ENCODE data around the gene PA2G4.
A peak's percentile ranks its signal among the peaks of the same experiment; 100 is the strongest.

The PA2G4 gene

GRCh38 chr12:56127485-56127887 lies 23.1 kb downstream of the PA2G4 start:
- DNase-seq (ENCODE audit: low spot score) = no peak

DNA sequence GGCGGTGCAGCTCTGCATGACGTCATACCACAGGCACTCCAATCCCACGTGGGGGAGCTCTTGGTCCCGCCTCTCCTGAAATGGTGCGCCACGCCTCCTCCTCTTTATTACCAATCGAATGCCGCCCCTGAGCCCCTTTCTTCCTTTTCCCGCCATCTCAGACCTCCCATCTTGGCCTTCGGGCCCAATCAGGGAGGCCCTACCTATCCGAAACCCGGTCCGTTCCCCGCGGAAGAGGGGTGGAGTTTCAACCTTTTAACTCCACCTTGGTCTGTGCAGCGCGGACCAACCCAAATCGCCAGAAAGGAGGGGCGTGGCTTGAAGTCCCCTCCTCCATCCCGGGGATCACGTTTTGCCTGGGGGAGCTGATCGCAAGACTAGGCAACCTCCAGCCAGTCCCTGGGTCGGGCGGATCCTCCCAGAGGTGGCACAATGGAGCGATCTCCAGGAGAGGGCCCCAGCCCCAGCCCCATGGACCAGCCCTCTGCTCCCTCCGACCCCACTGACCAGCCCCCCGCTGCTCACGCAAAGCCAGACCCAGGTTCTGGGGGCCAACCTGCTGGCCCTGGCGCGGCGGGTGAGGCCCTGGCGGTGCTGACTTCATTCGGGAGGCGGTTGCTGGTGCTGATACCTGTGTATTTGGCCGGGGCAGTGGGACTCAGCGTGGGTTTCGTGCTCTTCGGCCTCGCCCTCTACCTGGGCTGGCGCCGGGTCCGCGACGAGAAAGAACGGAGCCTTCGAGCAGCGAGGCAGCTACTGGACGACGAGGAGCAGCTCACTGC lies 23.7 kb downstream of the PA2G4 start, which contains the start of gene ESYT1:
Gene ESYT1, plus strand, starts transcription at position 380 of the 782 bp plus-strand sequence. Its CDS starts 53 bp downstream, at position 433.
- DNase-seq (ENCODE audit: low spot score) = peak; percentile 100

DNA sequence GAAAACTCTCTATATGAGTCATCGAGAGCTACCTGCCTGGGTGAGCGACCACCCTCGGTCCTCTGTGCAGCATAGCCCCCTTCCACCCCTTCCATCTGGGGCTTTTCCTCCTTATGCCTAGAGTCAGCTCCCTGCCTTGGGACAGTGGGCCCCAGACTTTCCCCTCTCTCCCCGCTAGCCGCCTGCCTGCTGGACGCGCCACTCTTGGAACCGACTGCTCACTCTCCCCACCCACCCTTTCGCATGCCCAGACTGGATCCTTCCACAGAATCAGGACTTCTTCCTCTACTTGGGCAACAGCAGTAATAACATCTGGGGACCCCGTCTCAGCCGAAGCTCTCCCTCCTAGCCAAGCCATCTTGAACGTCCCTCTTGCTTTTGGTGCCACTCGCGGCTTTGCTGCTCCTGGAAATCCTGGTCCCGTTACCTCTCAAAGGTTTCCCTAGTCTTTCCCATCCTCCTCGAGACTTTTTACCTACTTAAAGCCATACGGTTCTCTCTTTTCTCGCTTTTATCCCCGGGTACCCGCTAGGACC lies 24.4 kb downstream of the PA2G4 start:
- DNase-seq (ENCODE audit: low spot score) = peak; percentile 46

- DNase-seq (ENCODE audit: low spot score) = peak; percentile 81
Observed at GRCh38 chr12:56129206-56129941, 25.0 kb downstream of the PA2G4 start.

DNA sequence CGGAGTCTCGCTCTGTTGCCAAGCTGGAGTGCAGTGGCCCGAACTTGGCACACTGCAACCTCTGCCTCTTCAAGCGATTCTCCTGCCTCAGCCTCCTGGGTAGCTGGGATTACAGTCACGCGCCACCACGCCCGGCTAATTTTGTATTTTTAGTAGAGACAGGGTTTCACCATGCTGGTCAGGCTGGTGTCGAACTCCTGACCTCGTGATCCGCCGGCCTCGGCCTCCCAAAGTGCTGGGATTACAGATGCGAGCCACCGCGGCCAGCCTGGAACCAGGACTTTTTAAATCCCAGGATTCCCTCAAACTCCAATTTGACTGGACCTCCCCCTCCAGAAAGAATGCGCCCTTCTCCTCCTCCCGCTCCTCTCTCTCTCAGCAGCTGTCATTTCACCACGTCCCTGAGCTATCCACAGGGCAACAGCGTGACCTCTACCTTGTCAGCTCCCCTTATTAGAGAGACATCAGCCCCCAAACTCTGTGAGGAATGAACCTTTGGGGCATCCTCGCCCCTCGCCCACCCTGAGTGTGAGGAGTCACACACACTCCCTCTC lies 25.7 kb downstream of the PA2G4 start:
- DNase-seq (ENCODE audit: low spot score) = no peak

GRCh38 chr12:56130876-56131275 lies 26.5 kb downstream of the PA2G4 start:
- DNase-seq (ENCODE audit: low spot score) = no peak

GRCh38 chr12:56134897-56135296 lies 30.5 kb downstream of the PA2G4 start:
- no peak for DNase-seq (ENCODE audit: low spot score)

GRCh38 chr12:56137853-56138571 lies 33.7 kb downstream of the PA2G4 start:
- no peak for DNase-seq (ENCODE audit: low spot score)

DNA sequence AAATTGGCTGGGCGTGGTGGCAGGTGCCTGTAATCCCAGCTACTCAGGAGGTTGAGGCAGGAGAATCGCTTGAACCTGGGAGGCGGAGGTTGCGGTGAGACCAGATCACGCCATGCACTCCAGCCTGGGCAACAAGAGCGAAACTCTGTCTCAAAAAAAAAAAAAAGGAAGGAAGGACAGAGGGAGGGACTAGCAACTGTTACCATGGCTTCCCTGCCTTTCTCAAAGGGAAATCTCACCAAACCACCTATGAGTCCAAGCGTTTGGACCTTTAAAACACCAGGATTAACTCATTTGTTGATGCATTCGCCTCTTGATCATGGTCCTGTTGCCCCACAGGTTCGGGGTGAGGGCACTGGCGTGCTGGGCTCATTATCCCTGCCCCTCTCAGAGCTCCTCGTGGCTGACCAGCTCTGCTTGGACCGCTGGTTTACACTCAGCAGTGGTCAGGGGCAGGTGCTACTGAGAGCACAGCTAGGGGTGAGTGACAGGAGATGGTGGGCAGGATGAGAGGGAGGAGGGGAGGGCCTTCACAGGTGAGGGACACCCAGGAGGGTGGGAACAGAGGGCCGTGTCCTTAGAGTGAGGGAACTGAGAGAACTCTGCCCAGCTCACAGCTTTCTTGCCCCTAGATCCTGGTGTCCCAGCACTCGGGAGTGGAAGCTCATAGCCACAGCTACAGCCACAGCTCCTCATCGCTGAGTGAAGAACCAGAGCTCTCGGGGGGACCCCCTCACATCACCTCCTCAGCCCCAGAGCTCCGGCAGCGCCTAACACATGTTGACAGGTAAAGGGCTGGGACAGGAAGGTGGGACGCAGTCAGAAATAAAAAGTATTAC lies 37.8 kb downstream of the PA2G4 start:
- DNase-seq (ENCODE audit: low spot score) = no peak

- DNase-seq (ENCODE audit: low spot score) = no peak
Observed at GRCh38 chr12:56143217-56143616, 38.9 kb downstream of the PA2G4 start.

- no peak for DNase-seq (ENCODE audit: low spot score)
Observed at GRCh38 chr12:56143870-56144269, 39.5 kb downstream of the PA2G4 start.

DNA sequence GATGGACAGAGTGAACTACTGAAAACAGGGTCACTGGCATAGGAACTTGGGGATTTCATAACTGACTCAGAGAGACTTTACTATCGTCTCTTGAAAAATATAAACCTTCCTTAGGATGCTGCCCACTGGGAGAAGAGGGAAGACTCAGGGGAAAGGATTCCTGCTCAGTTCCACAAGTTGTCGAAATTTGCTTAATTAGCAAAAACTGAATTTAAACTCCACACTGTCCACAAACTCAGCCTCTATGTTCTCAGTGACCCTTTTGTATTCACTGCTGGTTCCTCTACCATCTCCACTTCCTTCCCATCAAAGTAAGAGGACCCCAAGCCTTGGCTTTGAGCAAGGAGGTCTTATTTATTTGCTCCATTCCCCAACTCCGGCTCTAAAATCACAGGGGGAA lies 40.9 kb downstream of the PA2G4 start:
- DNase-seq (ENCODE audit: low spot score) = no peak

DNA sequence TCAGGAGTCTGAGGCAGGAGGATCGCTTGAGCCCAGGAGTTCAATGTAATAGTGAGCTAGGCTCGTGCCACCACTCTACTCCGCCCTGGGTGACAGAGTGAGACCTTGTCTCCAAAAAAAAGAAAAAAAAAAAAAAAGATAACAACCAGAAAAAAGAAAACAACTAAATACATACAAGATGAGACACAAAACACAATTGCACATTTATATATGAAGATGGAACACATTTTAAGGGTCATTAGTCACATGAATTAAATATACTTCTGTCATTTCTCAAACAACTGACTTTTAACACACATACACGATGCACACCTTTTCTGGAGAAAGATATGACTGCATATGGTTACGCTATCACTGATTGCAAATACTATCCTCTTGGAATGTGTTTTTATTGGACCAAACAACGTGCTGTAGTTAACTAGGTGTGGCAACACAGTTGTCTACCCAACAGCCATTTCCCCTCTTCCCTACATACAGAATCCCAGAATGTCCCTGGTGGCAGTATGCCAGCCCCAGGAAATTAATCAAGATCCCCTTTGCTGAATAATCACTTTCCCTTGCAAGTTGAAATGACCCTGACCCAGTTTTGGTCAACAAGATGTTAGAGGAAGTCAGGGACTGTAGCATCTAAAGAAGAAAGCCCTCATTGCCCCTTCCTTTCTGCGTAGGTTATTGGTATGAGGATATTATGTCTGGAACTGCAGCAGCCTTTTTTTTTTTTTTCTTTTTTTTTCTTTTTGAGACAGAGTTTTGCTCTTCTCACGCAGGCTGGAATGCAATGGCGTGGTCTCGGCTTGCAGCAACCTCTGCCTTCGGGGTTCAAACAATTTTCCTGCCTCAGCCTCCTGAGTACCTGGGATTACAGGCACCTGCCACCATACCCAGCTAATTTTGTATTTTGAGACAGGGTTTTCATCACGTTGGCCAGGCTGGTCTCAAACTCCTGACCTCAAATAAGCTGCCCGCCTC lies 42.4 kb downstream of the PA2G4 start:
- no peak for DNase-seq (ENCODE audit: low spot score)

DNA sequence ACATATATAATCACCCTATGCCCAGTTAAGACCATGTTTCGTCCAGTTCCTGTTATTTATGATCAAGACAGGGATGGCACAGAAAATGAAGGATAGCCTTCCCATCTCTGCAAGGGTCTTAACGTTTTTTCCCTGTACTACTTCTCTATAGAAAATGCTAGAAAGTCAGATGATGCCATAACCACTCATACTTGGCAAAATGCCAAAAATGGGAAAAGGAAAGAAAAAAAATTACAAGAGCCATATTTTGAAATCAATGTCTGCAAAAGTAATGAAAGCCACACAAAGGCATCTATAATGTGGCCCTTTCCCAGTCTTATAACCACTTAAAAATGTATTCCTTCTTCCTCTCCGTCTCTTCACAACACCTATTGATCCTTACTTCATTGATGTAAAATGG lies 46.2 kb downstream of the PA2G4 start:
- DNase-seq (ENCODE audit: low spot score) = no peak

GRCh38 chr12:56151672-56152131 lies 47.3 kb downstream of the PA2G4 start:
- DNase-seq (ENCODE audit: low spot score) = peak; percentile 72

DNA sequence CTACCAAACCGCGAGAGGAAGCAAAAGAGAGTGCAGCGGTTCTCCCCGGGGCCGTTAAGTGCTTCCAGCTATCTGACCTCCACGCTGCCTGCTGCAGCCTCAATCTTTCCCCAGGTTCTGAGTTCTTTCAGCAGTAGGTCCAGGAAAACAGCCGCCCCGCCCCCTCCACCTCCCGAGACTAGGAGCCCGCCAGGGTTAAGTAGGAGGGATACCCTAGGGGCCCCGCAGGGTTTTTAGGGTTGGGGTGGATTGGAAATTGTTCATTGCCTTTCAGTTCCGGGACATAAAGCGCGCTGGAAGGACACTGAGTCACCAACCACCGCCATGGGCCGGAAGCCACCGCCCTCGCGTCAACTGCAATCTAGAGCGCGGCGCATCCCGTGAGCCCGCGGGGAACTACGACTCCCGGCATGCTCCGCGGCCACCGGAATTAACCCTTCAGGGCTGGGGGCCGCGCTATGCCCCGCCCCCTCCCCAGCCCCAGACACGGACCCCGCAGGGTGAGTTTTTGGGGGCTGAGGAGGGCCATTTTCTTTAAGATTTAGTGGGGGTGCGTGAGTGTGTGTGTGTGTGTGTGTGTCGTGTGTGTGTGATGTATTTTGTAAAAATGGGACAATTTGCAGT lies 47.9 kb downstream of the PA2G4 start, which contains the start of gene MYL6B:
Gene MYL6B, plus strand, starts transcription at position 456 of the 624 bp plus-strand sequence. CDS start 1,332 bp downstream, outside the sequence.
- DNase-seq (ENCODE audit: low spot score) = peak; percentile 95

DNA sequence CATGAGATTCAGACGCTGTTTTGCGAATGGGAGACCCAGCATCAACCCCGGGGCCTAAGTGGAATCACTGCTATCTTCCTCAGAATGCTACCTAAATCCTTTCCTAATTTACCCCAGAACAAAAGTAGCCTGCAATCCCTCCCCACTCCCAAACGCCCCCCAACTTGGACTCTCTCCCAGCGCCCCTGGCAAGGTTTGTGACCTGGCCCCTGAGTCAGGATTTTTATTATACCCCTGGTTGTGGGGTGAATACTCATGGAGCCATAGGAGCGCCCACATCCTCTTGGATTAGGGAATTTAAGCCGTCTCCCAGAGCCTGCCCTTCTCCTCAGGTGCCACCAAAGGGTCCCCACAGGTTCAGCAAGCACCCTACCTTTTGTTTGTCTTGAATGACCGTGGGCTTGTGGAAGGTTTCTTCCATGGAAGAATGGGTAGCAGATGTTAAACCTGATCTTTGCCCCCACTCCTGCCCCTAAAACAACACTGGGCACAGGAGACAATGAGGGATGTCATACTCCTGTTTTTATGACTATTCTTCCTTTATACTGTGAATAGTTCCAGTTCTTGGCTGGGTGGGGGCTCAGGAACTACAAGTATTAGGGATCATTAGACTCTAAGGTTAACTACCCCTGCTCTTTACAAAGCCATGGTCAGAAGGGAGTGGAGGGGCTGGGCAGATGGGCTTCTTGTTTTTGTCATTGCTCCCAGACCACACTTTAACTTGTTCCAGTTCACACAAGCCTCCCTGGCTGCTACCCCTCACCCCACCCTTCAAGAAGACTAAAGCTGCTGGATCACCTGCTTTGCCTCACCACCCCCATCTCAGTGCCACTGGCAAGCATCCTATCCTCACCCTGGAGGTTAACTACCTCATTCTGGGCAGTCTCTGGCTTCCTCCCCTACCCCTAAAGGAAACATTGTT lies 48.7 kb downstream of the PA2G4 start:
- no peak for DNase-seq (ENCODE audit: low spot score)

DNA sequence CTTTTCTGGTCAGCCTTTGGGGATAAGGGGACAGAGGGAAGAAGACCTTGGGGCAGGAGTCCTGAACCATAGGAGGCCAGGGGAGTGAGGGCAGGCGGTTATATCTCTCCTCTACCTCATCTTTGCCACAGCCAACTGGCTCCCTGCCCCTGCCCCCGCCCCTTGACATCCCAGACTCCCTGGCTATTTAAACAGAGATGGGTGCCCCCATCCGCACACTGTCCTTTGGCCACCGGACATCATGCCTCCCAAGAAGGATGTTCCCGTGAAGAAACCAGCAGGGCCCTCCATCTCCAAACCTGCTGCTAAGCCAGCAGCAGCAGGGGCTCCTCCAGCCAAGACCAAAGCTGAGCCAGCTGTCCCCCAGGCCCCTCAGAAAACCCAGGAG lies 49.3 kb downstream of the PA2G4 start:
- no peak for DNase-seq (ENCODE audit: low spot score)
